HTR-8/SVneo (cell line): ENCODE data around the gene ST8SIA4.
"Not testable (repeated sequence)": the region's sequence is repeated elsewhere in the genome, so short reads cannot be mapped to it uniquely, and the experiment has no call there.

ENCODE experiments used
- DNase-seq: peaks from one replicate; pipeline ENCODE4 v3.0.0; 2011; ENCODE audit warnings: low spot score, mixed read lengths; ENCODE audit not compliant: insufficient read length
- FAIRE-seq: peaks from 2 replicates; lab custom pipeline; 2011; peaks lifted over from hg19 to GRCh38; lab: Jason Lieb, UNC

Gene ST8SIA4

DNA sequence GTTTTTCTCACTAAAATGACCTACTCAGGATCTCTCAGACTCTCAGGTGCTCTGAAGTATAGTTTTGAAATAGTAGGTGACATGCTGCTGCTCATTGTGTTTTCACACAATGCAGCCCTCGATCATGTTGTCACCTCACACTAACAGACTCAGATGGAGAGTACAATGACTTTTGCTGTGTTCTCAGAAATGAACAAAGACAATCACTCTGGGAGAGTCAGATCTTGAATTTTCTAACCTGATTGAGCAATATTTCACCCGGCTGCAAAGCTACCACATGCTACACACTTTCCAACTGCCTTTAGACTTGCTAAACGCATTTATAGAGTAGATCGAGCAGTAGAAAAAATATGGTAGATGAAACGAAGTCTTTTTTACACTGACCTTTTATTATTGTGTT is 113.4 kb downstream of the ST8SIA4 start:
- no peak for DNase-seq
- no peak for FAIRE-seq

GRCh38 chr5:100788417-100788816 is 114.7 kb downstream of the ST8SIA4 start:
- FAIRE-seq (no peak), DNase-seq (no peak)

DNA sequence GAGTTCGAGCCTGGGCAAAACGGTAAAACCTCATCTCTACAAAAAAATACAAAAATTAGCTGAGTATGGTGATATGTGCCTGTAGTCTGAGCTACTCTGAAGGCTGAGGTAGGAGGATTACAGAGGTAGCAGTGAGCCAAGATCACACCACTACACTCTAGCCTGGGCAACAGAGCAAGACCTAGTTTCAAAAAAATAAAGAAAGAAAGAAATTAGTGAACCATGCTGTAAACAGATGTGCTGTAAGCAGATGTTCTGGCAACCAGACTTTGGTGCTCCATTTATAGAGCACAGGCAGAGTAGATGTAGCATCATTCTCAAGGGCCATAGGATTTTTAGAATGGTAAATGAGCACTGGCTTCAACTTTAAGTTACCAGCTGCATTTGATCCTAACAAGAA is 115.4 kb downstream of the ST8SIA4 start:
- FAIRE-seq (no peak), DNase-seq (no peak)

DNA sequence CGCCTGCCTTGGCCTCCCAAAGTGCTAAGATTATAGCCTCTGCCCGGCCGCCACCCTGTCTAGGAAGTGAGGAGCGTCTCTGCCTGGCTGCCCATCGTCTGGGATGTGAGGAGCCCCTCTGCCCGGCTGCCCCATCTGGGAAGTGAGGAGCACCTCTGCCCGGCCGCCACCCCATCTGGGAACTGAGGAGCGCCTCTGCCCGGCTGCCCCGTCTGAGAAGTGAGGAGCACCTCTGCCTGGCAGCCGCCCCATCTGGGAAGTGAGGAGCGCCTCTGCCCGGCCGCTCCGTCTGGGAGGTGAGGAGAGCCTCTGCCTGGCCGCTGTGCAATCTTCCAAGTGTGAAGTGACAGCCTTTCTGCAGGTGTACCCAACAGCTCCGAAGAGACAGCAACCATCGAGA is 117.5 kb downstream of the ST8SIA4 start:
- DNase-seq, FAIRE-seq: not testable (repeated sequence)

- FAIRE-seq: no peak
Measured at GRCh38 chr5:100780376-100780870, 122.7 kb downstream of the ST8SIA4 start.

GRCh38 chr5:100779669-100780375 is 123.3 kb downstream of the ST8SIA4 start:
- no peak for DNase-seq
- no peak for FAIRE-seq

More at GRCh38 chr5:100780376-100780870, 122.7 kb downstream of the ST8SIA4 start:
- DNase-seq: no peak

- FAIRE-seq (no peak), DNase-seq (peak; percentile 10)
Measured at GRCh38 chr5:100777680-100778300, 125.3 kb downstream of the ST8SIA4 start.

DNA sequence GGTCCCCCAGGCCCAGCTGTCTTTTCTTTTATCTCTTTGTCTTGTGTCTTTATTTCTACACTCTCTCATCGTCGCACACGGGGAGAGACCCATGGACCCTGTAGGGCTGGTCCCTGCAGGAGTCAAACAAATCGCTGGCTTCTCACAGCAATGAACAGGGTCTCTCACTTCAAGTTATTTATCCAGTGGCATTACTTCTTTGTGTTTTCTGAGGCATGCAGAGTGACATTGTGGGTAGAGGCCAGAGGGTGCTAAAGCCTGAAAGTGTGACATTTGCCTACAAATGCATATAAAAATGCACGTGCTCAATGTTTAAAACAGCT is 127.6 kb downstream of the ST8SIA4 start:
- DNase-seq: no peak

GRCh38 chr5:100772548-100772947 is 130.5 kb downstream of the ST8SIA4 start:
- DNase-seq (no peak), FAIRE-seq (no peak)

More for the DNA sequence above, 127.6 kb downstream of the ST8SIA4 start:
- FAIRE-seq: no peak

GRCh38 chr5:100772006-100772405 is 131.1 kb downstream of the ST8SIA4 start:
- FAIRE-seq (no peak), DNase-seq (no peak)

- DNase-seq (no peak), FAIRE-seq (no peak)
Measured at GRCh38 chr5:100771181-100771580, 131.9 kb downstream of the ST8SIA4 start.

DNA sequence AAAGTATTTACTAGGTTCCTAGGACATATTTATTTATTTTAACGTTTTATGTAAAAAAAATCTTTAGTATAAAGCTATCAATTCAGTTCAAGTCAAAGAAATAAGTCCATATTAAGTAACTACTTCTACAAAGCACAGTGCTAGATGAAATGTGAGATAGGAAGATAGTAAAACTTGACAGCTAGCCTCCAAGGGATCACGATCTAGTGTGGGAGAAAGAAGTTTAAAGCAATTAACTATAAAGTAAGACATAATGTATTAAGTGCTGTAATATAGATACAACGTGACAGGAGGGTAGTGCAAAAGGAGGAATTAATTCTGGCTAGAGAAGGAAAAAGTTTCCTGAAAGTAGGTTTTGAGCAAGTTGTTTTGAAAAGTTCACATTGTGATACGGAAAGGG is 134.9 kb downstream of the ST8SIA4 start:
- DNase-seq (no peak), FAIRE-seq (no peak)

- FAIRE-seq (no peak), DNase-seq (no peak)
Measured at GRCh38 chr5:100762995-100763394, 140.1 kb downstream of the ST8SIA4 start.

DNA sequence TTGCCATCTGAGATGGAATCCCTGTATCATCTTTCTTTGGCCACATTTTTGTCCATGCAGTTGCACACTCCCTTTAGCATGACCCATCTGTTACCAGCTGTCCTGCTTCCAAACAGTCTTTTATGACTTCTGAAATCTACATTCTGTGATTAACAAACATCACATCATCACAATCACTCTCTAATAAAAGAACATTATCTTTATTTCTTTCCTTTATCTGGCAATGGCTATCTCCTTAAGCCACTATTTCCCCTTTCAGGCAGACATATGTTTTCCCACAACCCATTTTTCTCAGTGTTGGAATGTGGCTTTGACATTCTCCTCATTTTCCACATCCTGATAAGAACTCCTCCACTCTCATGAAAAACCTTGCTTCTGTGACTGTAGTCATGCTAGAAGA is 141.0 kb downstream of the ST8SIA4 start:
- FAIRE-seq (no peak), DNase-seq (no peak)

GRCh38 chr5:100761192-100761591 is 141.9 kb downstream of the ST8SIA4 start:
- FAIRE-seq: no peak
- no peak for DNase-seq

DNA sequence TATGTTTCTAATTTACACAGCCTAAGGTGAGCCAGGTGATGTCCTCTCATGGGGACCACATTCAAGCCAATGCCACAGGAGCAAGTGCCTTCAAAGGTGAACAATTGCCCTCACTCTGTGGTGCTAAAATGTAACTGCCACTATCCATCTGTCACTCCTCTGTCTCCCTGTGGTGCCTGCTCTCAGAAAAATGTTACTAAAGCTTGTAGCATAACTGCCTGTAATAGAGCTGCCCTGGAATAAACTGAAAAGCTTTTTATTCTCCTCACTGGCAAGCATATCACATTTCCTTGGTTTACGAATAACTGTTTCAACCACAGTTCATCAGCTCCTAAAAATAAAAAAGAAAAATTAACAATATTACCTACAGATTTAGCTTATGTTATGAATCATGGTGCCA is 142.4 kb downstream of the ST8SIA4 start:
- no peak for DNase-seq
- no peak for FAIRE-seq

DNA sequence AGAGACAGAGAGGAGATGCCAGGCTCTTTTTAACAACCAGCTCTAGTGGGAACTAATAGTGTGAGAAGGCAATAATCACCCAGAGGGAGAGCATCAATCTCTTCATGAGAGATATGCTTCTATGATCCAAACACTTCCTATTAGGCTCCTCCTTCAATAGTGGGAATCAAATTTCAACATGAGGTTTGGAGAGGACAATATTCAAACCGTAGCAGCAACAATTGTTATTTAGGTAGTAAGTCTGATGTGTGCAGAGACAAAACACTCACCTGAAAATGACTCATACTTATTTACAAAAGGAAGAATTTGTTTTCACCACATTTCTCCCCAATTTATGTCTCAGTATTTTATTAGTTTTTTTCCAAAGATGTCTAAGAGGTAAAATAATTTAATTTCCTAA is 144.3 kb downstream of the ST8SIA4 start:
- FAIRE-seq (no peak), DNase-seq (no peak)

DNA sequence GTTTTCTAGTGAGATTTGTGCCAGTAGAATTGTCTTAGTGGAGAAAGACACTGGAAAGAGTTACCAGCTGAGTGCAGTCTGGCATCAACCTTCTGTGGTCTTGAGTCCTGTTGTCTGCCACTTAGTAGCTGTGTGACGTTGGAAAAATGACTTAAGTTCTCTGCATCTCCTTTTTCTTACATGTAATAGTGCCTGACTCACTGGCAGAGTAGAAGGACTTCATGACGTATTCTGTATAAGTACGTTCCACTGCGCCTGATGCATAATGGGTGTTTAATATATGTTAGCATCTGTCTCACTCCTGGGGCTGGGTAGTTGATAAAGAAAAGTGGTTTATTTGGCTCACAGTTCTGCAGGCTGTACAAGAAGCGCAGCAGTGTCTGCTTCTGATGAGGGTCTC is 144.8 kb downstream of the ST8SIA4 start:
- FAIRE-seq (no peak), DNase-seq (no peak)

- FAIRE-seq: no peak
- no peak for DNase-seq
Measured at GRCh38 chr5:100757618-100758017, 145.5 kb downstream of the ST8SIA4 start.
